ENCODE results near the gene CRYBG2.
"Not testable (repeated sequence)": the region's sequence is repeated elsewhere in the genome, so short reads cannot be mapped to it uniquely, and the experiment has no call there.

The CRYBG2 gene

DNA sequence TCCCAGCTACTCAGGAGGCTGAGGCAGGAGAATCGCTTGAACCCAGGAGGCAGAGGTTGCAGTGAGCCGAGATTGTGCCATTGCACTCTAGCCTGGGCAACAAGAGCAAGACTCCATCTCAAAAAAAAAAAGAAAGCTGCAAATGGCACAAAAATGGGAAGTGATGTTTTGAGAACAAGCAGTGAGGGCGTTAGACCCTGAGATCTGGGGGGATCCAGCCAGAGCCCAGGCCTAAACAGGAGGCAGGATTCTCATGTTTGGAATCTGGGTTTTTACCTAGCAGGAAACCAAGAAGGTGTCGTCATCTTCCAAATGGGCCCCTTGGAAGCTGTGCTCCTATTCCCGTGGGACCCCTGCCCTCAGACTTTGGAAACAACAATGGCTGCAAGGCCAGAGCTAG lies 61.2 kb downstream of the CRYBG2 start:
- DNase-seq = not testable (repeated sequence)

DNA sequence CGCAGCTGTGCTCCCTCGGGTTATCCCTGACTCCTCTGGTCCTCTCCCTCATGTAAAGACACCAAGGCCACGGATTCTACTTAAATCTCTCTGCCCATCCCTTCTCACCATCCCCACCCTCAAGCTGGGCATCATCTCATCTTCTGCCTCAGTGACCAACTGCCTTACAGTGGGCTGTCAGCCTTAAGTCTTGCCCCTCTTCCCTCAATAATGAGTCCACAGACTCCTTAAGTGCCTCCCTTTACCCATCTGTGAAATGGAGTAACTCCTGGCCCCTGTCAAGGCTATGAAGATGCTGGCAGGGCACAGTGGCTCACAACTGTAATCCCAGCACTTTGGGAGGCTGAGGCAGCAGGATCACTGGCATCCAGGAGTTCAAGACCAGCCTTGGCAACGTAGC lies 62.0 kb downstream of the CRYBG2 start:
- DNase-seq = no peak

DNA sequence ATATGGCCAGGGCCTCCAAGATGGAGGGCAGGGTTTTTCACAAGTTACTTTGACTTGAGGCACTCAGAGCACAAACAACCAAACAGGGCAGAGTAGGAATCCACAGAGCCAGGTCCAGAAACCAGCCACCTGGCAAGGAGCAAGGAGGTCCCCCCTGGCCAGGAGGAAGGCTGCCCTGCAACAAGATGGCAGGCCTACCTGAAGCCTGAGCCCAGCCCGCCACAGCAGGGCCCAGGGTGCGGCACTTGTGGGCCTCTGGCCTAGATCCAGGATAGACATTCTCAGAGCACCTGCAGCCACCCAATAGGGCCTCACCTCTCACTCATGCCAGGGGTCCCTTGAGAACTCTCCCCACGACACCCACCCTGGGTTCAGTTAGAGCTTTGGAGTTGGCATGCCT lies 62.5 kb downstream of the CRYBG2 start:
- DNase-seq = no peak

DNA sequence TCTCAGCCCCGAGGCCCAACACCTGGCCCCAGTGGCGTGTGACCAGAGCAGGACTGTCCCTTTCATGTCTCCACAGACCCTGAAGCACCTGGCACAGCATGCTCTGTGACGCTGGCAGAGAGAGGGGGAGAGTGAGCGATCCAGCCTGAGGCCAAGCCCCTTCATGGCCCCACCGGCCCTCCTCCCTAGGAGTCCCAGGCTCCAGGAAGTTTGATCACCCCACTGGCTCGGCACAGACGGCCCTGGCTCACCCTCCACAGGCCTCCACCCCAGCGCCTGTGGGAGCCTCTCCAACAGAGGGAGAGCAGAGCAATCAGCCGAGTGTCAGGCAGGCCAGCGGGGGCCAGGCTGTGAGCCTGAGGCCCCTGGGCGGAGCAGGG lies 63.1 kb downstream of the CRYBG2 start:
- no peak for DNase-seq

DNA sequence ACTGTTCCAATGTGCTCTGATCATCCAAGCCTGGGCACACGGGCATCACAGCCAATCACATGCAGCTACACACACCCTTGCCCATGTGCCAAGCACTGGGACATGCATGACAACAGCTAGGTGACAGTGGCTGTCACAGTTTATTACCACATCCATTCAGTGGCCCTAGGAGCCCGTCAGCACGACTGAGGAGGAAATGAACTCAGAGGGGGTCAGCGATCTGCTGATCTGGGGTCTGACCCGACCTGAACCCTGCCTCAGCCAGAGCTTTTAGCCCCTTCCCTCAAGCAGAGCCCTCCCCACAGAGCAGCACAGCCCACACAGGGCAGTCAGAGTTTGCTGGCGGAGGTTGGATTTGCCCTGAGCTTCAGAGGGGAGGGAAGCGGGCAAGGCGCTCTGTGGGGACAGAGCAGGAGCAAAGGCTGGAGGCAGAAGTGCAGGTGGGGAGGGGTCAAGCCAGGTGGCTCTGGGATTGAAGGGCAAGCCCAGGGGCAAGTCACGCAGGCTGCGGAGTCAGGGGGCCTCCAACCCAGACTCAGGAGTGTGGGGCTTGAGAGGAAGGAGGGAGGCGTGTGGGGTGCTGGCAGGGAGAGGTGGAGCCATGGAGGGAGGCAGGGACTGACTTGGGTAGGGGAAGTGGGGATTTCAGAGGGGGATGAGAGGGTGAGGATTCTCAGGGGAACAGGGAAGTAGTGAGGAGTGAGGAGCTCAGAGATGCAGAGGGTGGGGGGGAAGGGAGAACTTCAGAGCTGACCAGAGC lies 63.6 kb downstream of the CRYBG2 start:
- peak; percentile 31 to 37 for DNase-seq

DNA sequence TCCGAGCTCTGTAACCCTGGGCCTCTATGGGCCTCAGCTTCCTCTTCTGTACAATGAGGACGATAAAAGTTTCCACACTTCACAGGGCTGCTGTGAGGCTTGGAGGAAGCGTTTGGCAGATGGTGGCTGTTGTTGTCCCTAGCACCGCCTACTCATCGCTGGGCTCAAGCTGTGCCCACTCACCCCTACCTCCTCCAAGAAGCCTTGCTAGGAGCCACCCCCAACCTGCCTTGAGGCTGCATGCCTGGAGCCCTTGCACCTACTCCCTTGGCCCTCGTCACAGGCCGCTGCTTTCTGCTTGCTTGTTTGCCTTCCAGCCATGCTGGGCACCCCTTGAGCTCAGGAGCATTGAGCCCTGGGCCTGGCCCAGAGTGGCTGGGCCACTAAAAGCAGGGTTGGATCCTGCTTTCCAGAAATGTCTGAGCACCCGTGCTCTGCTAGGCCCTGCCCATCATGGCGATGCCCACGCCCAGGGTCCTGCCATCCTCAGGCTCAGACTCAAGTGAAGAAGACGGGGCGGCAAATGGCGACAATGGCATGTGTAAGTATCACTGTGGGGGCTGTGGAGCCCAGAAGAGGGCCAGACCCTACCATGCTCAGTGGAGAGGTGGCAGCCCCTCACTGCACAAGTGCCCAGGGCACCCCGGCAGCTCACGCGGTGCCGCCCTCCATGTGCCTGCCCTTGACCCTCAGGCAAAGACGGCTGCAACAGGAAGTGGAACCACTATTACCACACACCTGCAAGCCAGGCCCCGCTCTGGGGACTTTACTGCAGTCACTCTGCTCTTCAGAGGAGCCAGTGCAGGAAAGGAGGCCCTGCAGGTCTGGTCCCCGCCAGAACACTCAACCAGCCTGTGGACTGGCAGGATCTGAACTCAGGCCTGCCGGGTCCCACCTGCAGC lies 64.5 kb downstream of the CRYBG2 start:
- peak; percentile 50 to 76 for DNase-seq

DNA sequence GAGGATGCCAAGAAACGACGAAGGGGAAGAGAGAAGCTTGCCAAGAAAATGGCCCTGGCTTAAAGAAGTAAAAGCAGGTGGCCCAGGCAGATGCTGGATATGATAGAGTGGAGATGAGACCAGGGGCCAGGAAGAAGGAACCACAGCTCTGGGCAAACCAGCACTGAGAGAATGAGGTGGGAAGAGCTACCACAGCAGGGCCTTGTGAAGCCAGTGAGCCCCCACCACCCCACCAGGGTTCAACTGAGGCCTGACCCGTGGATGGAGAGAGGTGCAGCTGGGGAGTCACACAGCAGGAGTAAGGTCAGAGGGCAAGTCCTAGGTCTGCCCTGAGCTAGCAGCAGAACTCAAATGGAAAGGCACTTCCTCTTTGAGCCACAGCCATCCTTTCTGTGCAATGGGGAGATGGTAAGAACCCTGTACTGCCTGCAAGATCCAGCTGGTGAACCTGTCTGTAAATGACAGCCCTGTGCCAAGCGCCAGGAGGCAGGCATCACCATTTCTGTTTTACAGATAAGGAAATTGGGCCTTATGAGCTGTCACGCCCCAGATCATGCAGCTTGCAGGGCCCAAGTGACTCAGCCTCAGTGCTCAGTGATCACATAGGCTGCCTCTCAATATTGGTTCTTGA lies 65.5 kb downstream of the CRYBG2 start:
- DNase-seq = peak; percentile 41 to 51

DNA sequence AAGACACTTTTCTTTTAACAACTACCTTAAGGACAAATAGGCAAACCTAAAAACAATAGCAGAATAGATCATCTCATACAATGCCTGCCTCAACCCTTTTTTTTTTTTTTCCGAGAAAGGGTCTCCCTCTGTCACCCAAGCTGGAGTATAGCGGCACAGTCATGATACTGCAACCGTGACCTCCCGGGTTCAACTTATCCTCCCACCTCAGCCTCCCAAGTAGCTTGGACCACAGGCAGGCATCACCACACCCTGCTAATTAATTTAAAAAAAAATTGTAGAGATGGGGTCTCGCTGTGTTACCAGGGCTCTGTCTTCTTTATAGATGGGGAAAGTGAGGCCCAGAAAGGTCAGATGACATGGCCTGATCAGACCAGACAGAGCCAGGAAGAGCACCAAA lies 66.1 kb downstream of the CRYBG2 start:
- no peak for DNase-seq

DNA sequence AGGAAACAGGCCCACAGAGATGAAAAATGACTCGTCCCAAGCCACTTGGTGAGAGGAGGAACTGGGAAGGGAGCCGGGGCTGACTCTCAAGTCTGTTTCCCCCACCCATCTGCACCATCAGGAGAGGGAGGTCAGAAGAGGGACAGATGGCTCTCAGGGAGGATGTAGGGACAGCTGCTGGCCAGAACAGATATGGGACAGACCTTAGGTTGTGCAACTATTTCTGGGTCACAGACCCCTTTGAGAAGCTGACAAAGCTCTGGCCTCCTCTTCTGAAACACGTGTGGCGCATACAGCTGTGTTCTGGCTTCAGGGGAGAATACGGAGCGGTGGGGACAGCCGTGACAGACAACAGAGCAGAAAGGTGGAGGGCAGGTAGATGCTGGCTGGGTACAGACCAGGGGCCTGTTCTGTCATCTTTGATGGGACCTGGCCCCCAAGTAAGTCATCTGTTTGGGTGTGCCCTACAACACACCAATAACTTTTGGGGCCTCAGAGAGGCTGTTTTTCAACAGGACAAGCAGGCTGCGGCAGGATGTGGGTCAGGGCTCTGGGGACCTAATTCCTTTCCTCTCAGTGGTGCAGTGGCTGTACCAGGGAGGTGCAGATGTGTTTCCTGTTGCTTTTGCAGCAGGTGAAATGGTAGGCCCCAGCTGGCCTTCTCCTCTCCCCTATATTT lies 66.8 kb downstream of the CRYBG2 start:
- peak; percentile 66 to 78 for DNase-seq

DNA sequence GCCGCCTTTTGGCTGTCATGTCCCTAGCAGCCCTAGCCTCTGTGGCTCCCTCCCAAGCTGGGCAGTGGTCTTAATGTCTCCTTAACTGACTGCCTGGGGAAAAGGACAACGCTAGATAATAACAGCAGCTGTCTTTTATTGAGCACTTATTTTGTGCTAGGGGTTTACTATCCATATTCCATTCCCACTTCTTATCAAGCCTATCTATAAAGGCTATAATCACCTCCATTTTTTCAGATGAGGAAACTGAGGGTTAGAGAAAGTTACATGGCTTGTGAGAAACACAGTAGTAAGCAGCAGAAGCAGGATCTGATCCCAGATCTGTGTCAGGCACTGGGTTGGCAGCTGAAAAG lies 67.9 kb downstream of the CRYBG2 start:
- DNase-seq = no peak

DNA sequence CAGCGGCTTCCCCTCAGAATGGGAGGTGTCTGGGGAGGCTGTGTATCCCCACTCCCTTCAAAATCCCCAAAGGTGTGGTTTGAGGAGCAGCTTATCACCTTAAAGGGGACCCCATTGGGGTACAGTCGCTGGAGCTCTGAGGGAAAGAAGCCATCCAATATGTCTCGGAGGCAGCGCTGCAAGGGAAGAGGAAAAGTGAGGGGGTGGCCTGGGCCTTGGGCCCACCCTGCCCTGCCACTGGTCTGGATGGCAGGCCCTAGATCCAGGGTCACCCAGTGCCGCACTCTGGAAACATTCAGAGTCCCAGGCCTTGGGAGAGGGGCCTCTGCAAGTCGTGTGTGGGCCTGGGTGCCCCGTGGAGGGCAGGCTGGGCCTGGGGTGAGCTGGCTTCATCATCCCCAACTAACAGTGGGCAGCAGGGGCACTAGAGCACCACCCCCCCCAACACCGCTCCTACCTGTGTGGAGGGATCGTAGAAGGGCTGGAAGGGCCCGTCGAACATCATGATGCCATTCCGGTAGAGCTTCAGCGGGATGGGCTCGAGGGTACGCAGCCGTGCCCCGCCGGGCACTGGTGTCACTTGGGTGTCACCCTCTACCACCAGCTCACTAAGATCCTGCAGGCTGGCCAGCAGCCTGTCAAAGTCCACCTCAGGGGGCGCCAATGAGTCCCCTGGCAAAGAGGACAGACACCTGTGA lies 68.4 kb downstream of the CRYBG2 start:
- peak; percentile 26 to 45 for DNase-seq

DNA sequence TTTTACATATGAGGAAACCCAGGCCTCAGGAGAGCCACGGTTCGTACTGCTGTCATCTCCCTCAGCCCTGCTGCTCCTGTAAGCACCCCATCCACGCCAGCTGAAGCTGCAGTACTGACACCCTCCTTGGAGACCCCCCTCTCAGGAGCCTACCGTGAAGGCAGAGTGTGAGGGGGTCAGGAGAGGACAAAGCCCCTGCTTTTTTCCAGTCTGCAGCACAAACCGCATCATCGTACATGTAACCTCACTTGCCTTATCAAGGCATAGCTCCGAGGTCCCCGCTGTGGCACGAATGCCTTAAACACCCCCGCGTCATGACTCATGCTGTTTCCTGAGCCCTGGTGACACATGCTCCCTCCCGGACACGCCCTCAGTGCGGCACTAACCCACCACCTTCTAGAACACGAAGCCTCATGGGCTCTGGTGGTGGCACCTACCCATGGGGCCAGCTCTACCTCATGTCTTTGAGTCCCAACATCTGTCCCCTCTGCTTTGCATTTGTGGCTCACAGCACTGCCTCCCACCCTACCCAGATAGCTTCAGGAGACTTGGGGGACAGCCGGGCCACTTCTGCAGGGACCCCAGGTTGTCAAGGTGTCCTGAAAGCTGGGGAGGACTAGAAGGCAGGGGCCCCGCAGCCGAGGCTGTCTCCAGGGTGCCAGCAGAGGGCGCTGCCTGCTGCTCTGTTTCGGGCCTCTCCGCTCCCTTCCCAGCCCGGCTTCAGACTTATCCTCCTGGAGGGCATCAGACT lies 69.2 kb downstream of the CRYBG2 start:
- DNase-seq = peak; percentile 90 to 92

DNA sequence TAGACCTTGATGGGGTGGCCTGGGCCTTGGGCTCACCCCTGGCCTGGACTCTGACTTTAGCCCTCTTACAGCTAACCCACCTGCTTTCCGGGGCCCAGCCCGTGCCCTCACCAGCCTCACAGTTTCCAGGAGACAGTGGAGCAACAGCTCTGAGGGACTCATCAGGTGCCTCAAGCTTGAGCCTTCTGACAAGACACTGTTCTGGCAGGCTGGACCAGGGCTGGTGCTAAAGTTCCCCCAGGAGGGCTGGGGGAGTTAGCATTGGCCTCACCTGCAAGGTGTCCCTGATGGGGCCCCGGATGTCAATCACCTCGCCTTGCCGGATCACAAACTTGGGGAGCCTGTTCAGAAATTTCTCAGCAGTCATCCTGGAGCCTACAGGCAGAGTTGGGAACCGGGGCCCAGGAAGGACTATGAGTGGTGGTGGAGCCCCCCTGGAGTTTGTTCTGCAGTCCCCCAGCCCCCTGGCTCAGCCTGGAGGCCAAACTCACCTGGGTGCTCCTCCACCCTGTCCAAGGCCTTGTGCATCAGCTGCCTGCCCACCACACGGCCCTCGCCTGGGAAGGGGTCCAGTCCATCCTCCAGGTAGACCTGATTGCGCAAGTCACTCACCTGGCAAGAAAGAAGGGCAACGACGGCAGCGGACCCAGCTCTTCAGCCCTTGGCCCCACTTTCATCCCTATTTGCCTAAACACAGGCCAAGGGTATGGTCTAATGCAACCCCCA lies 69.9 kb downstream of the CRYBG2 start:
- DNase-seq = no peak

DNA sequence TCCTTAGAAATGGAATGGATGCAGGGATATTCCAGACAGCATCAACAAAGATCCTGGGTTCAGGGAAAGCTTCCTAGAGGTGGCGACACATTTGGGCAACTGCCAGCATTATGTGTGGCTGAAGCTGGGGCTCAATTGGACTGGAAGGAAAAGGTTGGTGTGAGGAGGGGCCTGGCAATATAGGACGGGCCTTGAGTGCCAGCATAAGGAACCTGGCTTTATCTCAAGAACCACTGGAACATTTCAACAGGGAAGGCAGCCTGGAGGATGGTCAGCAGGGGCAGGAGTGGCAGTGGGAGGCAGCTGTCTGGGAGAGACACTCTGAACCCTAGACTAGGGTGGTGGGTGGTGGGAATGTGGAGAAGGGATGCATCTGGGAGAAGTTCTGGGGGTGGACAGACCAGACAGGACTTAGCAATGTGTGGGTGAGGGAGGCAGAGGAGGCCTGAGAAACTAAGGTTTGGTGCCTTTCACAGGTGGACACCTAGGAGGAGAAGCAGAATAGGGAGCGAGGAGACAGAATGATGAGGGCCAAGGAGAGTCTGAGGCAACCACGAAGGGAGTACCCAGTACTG lies 70.6 kb downstream of the CRYBG2 start:
- no peak for DNase-seq

DNA sequence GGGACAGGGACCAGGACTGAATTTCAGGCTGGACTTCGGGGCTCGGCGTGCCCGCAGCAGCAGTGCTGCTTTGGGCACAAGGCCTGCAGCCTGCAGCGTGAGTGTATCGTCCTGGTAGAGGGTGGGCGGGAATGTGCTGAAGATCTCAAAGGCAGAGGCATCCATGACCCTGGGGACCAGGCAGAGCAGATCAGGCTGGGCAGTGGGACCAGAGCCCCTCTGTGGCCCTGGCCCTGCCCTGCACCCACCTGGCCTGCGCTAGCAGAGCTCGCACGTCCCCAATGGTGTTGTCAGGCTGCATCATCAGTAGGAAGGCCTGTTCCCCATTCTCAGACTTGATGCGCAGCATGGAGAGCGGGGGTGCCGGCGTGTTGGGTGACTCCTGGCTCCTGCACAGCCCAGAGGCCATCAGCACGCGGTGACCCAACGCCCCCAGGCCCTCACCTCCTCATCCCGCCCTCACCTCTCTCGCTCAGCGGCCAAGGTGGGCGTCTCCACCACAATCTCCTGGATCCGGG lies 71.5 kb downstream of the CRYBG2 start:
- no peak for DNase-seq

DNA sequence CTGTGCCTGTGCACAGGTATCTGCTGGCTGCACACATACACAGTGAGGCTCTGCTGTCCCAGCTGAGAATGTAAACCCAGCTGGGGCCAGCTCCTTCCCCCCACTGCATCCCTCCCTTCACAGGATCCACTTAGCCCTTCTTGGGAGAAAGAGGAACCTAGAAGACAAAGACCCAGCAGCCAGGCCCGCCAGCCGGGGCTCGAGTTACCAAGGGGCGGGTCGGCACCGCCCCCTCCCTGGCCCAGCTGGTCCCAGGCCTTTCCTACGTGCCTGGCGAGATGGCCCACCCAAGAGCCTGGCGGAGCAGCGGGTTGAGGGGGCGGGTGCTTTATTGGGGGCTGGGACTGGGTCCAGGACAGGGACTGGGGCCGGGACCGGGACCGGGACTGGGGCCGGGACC lies 72.0 kb downstream of the CRYBG2 start:
- DNase-seq = no peak

DNA sequence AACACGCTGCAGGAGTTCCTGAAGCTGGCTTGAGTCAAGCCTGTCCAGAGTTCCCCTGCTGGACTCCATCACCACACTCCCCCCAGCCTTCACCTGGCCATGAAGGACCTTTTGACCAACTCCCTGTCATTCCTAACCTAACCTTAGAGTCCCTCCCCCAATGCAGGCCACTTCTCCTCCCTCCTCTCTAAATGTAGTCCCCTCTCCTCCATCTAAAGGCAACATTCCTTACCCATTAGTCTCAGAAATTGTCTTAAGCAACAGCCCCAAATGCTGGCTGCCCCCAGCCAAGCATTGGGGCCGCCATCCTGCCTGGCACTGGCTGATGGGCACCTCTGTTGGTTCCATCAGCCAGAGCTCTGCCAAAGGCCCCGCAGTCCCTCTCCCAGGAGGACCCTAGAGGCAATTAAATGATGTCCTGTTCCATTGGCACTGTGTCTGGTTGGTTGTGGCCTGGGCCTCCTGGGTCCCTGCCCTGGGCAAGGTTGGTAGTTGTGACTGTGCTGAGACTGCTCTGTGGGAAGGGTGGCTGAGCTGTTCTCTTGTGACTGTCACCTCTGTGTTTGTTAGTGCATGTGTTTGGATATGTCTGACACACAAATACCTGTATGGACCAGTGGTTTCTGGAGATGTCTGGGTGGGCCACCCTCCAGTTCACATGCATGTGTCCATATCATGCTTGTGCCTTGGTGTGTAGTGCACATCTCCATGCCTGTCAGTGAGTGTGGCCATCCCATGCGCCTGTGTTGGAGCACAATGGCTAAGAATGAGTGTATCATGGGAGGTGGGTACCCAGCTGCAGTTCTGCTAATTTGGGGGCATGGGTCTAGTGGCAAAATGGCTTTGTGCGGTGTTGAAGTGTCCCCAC lies 72.6 kb downstream of the CRYBG2 start:
- no peak for DNase-seq

DNA sequence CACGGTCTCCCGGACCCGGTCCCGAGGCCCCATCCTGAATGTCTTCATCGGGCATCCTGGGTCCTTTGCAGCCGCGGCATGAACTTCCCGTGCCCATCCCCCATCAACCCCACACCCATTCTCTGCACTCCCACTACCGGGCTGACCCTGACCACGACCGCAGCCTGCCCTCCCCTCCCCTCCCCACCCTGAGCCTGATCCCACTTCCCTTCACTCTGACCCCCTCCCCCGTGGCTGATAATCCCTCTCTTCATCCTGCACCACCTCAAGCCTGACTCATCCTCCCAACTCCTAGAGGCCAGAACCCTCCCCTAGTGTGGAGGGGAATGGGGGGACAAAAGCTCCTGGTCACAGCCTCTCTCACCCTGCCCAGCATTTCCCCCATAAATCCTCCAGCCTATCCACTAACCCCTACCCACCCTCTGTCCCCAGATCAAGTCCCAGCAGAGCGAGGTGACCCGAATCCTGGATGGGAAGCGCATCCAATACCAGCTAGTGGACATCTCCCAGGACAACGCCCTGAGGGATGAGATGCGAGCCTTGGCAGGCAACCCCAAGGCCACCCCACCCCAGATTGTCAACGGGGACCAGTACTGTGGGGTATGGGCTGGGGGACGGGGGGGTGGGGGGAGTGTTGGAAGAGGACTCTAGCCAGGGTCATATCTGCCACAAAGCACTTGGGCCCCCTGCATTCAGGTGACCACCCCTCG lies 73.4 kb downstream of the CRYBG2 start:
- no peak for DNase-seq
